Panc1 (cell line): ENCODE measurements around the gene MTHFD1.

Source experiments
- POLR2AphosphoS5 ChIP-seq: IDR thresholded peaks from 2 replicates; pipeline ENCODE4 v1.6.1; 2012; ENCODE audit warnings: mild to moderate bottlenecking, low read depth, low read length, moderate library complexity
- TF ChIP-seq, protein P1 (sequence below): fragments of 450-650 bp; IDR thresholded peaks from 2 replicates; pipeline ENCODE4 v1.5.1; 2017; ENCODE audit warnings: mild to moderate bottlenecking

DNA sequence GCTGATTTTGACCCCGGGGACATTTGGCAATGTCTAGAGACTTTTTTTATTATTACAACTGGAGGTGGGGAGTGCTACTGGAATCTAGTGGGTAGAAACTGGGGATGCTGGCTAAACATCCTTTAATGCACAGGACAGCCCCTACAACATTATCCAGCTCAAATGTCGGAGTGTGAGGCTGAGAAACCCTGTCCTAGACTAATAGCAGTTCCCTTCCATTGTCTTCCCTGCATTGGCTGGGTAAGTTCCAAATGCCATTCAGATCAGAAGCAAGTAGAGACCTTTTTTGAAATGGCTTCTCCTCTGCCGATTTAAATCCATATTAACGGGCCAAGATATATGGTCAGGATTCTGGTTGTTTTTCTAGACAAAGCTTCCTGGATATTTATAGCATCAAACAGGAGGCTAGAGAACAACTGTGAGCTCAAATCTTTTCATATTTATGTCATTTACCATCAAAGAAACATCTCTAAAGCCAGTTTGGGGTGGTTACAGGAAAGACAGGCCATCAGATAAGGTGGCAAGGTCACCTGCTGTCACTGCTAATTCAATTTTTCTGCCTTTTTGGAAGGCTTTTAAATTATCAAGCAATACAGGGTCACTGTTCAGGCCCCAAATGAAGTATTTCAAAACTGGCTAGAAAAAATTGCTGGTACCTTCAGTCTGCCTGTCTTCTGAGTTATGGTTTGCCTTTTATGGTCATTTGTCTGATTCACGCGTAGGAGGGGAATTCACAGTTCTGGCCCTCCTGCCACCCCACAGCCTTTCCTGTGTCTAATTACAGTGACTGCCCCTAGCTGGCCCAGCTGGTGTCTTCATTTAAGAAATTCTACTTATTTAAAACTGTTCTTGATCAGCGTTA, 57.1 kb downstream of the MTHFD1 start:
- TF ChIP-seq, protein P1, sequence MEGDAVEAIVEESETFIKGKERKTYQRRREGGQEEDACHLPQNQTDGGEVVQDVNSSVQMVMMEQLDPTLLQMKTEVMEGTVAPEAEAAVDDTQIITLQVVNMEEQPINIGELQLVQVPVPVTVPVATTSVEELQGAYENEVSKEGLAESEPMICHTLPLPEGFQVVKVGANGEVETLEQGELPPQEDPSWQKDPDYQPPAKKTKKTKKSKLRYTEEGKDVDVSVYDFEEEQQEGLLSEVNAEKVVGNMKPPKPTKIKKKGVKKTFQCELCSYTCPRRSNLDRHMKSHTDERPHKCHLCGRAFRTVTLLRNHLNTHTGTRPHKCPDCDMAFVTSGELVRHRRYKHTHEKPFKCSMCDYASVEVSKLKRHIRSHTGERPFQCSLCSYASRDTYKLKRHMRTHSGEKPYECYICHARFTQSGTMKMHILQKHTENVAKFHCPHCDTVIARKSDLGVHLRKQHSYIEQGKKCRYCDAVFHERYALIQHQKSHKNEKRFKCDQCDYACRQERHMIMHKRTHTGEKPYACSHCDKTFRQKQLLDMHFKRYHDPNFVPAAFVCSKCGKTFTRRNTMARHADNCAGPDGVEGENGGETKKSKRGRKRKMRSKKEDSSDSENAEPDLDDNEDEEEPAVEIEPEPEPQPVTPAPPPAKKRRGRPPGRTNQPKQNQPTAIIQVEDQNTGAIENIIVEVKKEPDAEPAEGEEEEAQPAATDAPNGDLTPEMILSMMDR = no peak
- TF ChIP-seq POLR2AphosphoS5 = no peak
